Measurements from ENCODE around the gene MIS18BP1. TPM values are rescaled to one million over a fixed set of nuclear protein-coding genes. Genes with fewer than 3 reads are reported as not detected.

Gene MIS18BP1
- total and polyA plus RNA-seq, 3 experiments from 2014 or later = 25.2 to 28.7 (median 28.2) TPM

GRCh38 chr14:45253754-45254310, 830 bp upstream of the MIS18BP1 start:
- H3K36me3 ChIP-seq (ENCODE audit: insufficient read depth, low read length) = no peaks in the 10 kb centered on the region
- no peaks in the 10 kb centered on the region for H3K27me3 ChIP-seq (ENCODE audit: insufficient read depth, low read length, poor library complexity, severe bottlenecking)
- POLR2A ChIA-PET = interaction anchor here (1.7 kb wide), 1 partner anchor 292 kb away, joined by 6 read pairs; the partner anchor contains the start of genes KLHL28 and TOGARAM1
- H3K4me3 ChIP-seq (ENCODE audit: low read length) = peak overlapping the region; percentile 61
- Mint-ChIP-seq H3K36me3 (peaks cover 0 to 10% (median 8%) of the 10 kb centered on the region in 3 donors), H3K27me3 (no peaks in the 10 kb centered on the region), H3K9me3 (peaks cover 12 to 26% (median 17%) of the 10 kb centered on the region in 5 donors), H3K27ac (peak overlapping the region; percentile 90 to 99 (median 96)), H3K4me3 (peak overlapping the region; percentile 91 to 98 (median 95)), H3K4me1 (peaks cover 23 to 28% (median 27%) of the 10 kb centered on the region in 3 donors)
- no peak for DNase-seq
- H3K4me1 ChIP-seq (ENCODE audit: insufficient read depth, low read length) = peaks cover 28% of the 10 kb centered on the region
- CTCF ChIA-PET = interaction anchor here (0.6 to 2.8 kb wide), 19 partner anchors 8 to 357 kb away, joined by 3 to 13 read pairs (median 4); partner anchors contain the start of genes FANCM, FKBP3, KLHL28 and TOGARAM1
- H3K27ac ChIP-seq (ENCODE audit: low read depth, low read length) = peak overlapping the region; percentile 81
- H3K9me3 ChIP-seq (ENCODE audit: low read length) = peaks cover 14% of the 10 kb centered on the region

- POLR2A ChIA-PET = interaction anchor here (0.7 to 1.7 kb wide), 3 partner anchors 116 to 291 kb away, joined by 3 to 9 read pairs (median 6); partner anchors contain the start of genes KLHL28 and TOGARAM1
These were observed 484 bp downstream of the MIS18BP1 start for GRCh38 chr14:45252366-45253069.

DNA sequence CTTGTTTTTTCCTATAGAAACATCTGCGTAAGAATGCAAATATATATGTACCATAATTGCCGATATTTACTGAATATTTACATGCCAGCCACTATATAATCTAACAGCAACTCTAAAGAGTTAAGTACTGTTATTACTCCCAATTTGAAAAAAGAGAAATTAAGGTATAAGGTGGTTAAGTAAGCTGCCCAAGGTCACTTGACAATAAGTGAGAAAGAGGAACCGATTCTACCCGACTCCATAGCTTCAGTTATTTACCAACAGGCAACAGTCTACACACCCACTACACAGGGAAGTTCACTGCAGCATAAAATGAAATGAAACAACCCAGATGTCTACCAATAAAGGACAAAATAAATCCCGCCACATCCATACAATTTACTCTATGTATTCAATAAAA, 1.1 kb downstream of the MIS18BP1 start:
- H3K27me3 Mint-ChIP-seq = no peaks in the 10 kb centered on the region
- peaks cover 0 to 7% (median 2%) of the 10 kb centered on the region in 5 donors for H3K9me3 Mint-ChIP-seq
- Histone ChIP-seq H3K27ac (ENCODE audit: low read depth, low read length) (peak overlapping the region; percentile 81), H3K9me3 (ENCODE audit: low read length) (no peaks in the 10 kb centered on the region), H3K4me3 (ENCODE audit: low read length) (peak overlapping the region; percentile 61), H3K27me3 (ENCODE audit: insufficient read depth, low read length, poor library complexity, severe bottlenecking) (no peaks in the 10 kb centered on the region), H3K4me1 (ENCODE audit: insufficient read depth, low read length) (peaks cover 33% of the 10 kb centered on the region), H3K36me3 (ENCODE audit: insufficient read depth, low read length) (no peaks in the 10 kb centered on the region)
- peak overlapping the region; percentile 18 to 99 (median 96) for H3K27ac Mint-ChIP-seq
- CTCF ChIA-PET = interaction anchor here (0.9 to 2.8 kb wide), 4 partner anchors 10 to 288 kb away, joined by 3 to 13 read pairs (median 6); no protein-coding TSS in a partner anchor
- peak overlapping the region; percentile 78 to 98 (median 95) for H3K4me3 Mint-ChIP-seq
- H3K36me3 Mint-ChIP-seq = peaks cover 0 to 8% (median 0%) of the 10 kb centered on the region in 3 donors
- POLR2A ChIA-PET = interaction anchor here (0.7 to 0.8 kb wide), 2 partner anchors 115 to 288 kb away, joined by 3 to 9 read pairs; no protein-coding TSS in a partner anchor
- peaks cover 23 to 28% (median 27%) of the 10 kb centered on the region in 3 donors for H3K4me1 Mint-ChIP-seq
- no peak for DNase-seq

More at GRCh38 chr14:45252366-45253069, 484 bp downstream of the MIS18BP1 start:
- H3K4me3 Mint-ChIP-seq = peak overlapping the region; percentile 91 to 98 (median 95)
- H3K27me3 ChIP-seq (ENCODE audit: insufficient read depth, low read length, poor library complexity, severe bottlenecking) = no peaks in the 10 kb centered on the region
- H3K27ac ChIP-seq (ENCODE audit: low read depth, low read length) = peak overlapping the region; percentile 81
- peaks cover 0 to 8% (median 0%) of the 10 kb centered on the region in 3 donors for H3K36me3 Mint-ChIP-seq
- H3K9me3 Mint-ChIP-seq = peaks cover 2 to 13% (median 5%) of the 10 kb centered on the region in 5 donors
- peak overlapping the region; percentile 90 to 99 (median 96) for H3K27ac Mint-ChIP-seq
- CTCF ChIA-PET = interaction anchor here (0.9 to 2.8 kb wide), 11 partner anchors 11 to 356 kb away, joined by 3 to 13 read pairs (median 4); partner anchors contain the start of genes FKBP3 and KLHL28
- H3K4me1 Mint-ChIP-seq = peaks cover 23 to 28% (median 27%) of the 10 kb centered on the region in 3 donors
- H3K4me1 ChIP-seq (ENCODE audit: insufficient read depth, low read length) = peaks cover 28% of the 10 kb centered on the region
- peaks cover under 1% of the 10 kb centered on the region for H3K9me3 ChIP-seq (ENCODE audit: low read length)
- DNase-seq = peak in 1 of 5 donors; percentile 10
- H3K27me3 Mint-ChIP-seq = no peaks in the 10 kb centered on the region
- H3K36me3 ChIP-seq (ENCODE audit: insufficient read depth, low read length) = no peaks in the 10 kb centered on the region
- H3K4me3 ChIP-seq (ENCODE audit: low read length) = peak overlapping the region; percentile 61

DNA sequence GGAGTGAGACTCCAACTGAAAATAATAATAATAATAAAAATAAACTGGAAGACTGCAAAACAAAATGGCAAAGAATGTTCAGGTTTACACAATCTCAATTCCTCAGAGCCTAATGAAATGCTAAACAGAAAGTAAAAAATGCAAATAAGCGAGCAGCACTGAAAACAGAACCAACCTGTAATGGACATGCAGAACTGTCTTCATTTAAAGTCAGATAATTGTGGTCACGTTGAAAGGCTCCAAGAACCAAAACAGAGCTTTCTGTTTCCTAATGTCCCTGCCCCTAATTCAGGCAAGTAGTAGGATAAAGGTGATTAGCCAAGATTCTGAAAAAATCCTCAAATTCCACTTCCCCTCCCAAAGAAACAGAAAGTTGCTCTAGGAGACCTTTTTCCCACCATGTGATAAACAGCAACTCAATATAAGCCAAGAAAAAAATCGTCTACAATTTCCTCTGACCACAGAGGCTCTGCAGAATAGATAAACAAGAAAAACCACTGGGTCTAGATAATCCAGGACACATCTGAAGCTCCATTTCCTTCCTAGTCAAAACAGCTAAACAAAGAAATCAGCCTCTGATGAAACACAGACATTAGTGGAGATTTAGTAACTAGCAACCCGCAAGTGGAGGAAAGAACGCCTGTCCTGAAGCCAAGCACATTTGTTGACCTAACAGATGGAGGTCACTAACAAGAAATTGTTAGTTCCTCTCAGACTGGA, 3.0 kb downstream of the MIS18BP1 start:
- DNase-seq = no peak
- Mint-ChIP-seq H3K4me3 (peak overlapping the region; percentile 51 to 95 (median 78)), H3K4me1 (peaks cover 23 to 28% (median 27%) of the 10 kb centered on the region in 3 donors), H3K36me3 (peaks cover 0 to 8% (median 0%) of the 10 kb centered on the region in 3 donors), H3K9me3 (no peaks in the 10 kb centered on the region), H3K27me3 (no peaks in the 10 kb centered on the region), H3K27ac (peak overlapping the region; percentile 10 to 87 (median 54))
- ChIA-PET CTCF (interaction anchor here (1.0 to 1.2 kb wide), 2 partner anchors 9 to 21 kb away, joined by 3 read pairs; no protein-coding TSS in a partner anchor), POLR2A (no interaction called here)
- H3K4me1 ChIP-seq (ENCODE audit: insufficient read depth, low read length) = peaks cover 42% of the 10 kb centered on the region
- no peaks in the 10 kb centered on the region for H3K9me3 ChIP-seq (ENCODE audit: low read length)
- H3K27ac ChIP-seq (ENCODE audit: low read depth, low read length) = no peak overlapping the region
- H3K4me3 ChIP-seq (ENCODE audit: low read length) = no peak overlapping the region
- no peaks in the 10 kb centered on the region for H3K27me3 ChIP-seq (ENCODE audit: insufficient read depth, low read length, poor library complexity, severe bottlenecking)
- no peaks in the 10 kb centered on the region for H3K36me3 ChIP-seq (ENCODE audit: insufficient read depth, low read length)

- Histone ChIP-seq H3K27me3 (ENCODE audit: insufficient read depth, low read length, poor library complexity, severe bottlenecking) (no peaks in the 10 kb centered on the region), H3K4me1 (ENCODE audit: insufficient read depth, low read length) (peaks cover 36% of the 10 kb centered on the region), H3K36me3 (ENCODE audit: insufficient read depth, low read length) (no peaks in the 10 kb centered on the region), H3K27ac (ENCODE audit: low read depth, low read length) (no peak overlapping the region), H3K9me3 (ENCODE audit: low read length) (no peaks in the 10 kb centered on the region), H3K4me3 (ENCODE audit: low read length) (no peak overlapping the region)
- ChIA-PET POLR2A (no interaction called here), CTCF (no interaction called here)
- Mint-ChIP-seq H3K36me3 (peaks cover 0 to under 1% (median 0%) of the 10 kb centered on the region in 3 donors), H3K9me3 (no peaks in the 10 kb centered on the region), H3K4me3 (no peak overlapping the region), H3K4me1 (peaks cover 19 to 27% (median 25%) of the 10 kb centered on the region in 3 donors), H3K27me3 (no peaks in the 10 kb centered on the region), H3K27ac (no peak overlapping the region)
- no peak for DNase-seq
These were observed 5.6 kb downstream of the MIS18BP1 start for GRCh38 chr14:45247427-45247826.

DNA sequence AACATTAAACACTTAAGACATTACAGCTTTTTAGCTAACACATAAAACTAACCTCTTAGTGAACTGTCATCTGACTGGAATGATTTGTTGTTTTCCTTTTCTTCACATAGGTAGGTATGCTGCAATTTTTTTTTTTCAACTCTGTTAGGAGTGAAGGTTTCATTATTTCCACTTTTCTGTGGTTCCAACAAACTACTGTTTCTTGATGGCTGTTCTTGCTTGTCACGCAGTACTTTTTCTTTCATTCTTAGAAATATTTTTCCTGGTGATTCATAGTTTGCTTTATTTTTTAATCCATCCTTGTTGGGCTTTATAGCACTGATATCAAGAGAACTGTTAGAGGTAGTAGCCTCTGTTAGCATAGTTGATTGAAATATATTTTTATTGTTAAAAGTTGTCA, 6.3 kb downstream of the MIS18BP1 start:
- Histone ChIP-seq H3K36me3 (ENCODE audit: insufficient read depth, low read length) (no peaks in the 10 kb centered on the region), H3K9me3 (ENCODE audit: low read length) (no peaks in the 10 kb centered on the region), H3K4me1 (ENCODE audit: insufficient read depth, low read length) (peaks cover 32% of the 10 kb centered on the region), H3K27me3 (ENCODE audit: insufficient read depth, low read length, poor library complexity, severe bottlenecking) (no peaks in the 10 kb centered on the region), H3K4me3 (ENCODE audit: low read length) (no peak overlapping the region), H3K27ac (ENCODE audit: low read depth, low read length) (no peak overlapping the region)
- ChIA-PET POLR2A (no interaction called here), CTCF (interaction anchor here (1.8 kb wide), 1 partner anchor 22 kb away, joined by 6 read pairs; no protein-coding TSS in a partner anchor)
- no peak for DNase-seq
- H3K36me3 Mint-ChIP-seq = peaks cover 0 to 8% (median 1%) of the 10 kb centered on the region in 3 donors
- H3K9me3 Mint-ChIP-seq = no peaks in the 10 kb centered on the region
- no peak overlapping the region for H3K27ac Mint-ChIP-seq
- peaks cover 16 to 25% (median 21%) of the 10 kb centered on the region in 3 donors for H3K4me1 Mint-ChIP-seq
- no peak overlapping the region for H3K4me3 Mint-ChIP-seq
- no peaks in the 10 kb centered on the region for H3K27me3 Mint-ChIP-seq

DNA sequence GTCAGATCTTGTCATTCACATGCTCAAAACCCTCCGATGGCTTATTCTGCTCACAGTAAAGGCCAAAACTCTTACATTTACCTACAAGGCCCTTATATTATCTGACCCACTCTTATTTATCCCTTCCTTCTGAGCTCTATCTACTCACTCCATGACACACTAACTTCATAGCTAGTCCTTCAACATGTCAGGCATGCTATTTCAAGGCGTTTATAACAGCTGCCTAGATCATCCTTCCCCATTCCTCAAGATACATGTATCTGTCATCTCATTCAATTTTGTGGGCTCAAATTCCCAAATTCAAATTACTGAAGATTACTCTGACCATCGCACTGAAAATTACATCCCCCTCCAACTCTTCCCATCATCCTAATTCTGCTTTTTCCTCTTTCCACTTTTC, 6.9 kb downstream of the MIS18BP1 start:
- Histone ChIP-seq H3K27ac (ENCODE audit: low read depth, low read length) (no peak overlapping the region), H3K4me1 (ENCODE audit: insufficient read depth, low read length) (peaks cover 27% of the 10 kb centered on the region), H3K27me3 (ENCODE audit: insufficient read depth, low read length, poor library complexity, severe bottlenecking) (no peaks in the 10 kb centered on the region), H3K9me3 (ENCODE audit: low read length) (no peaks in the 10 kb centered on the region), H3K36me3 (ENCODE audit: insufficient read depth, low read length) (no peaks in the 10 kb centered on the region), H3K4me3 (ENCODE audit: low read length) (no peak overlapping the region)
- H3K9me3 Mint-ChIP-seq = no peaks in the 10 kb centered on the region
- peaks cover 0 to 10% (median 3%) of the 10 kb centered on the region in 3 donors for H3K36me3 Mint-ChIP-seq
- H3K4me1 Mint-ChIP-seq = peaks cover 11 to 23% (median 15%) of the 10 kb centered on the region in 3 donors
- no peak overlapping the region for H3K27ac Mint-ChIP-seq
- CTCF ChIA-PET = interaction anchor here (1.8 kb wide), 1 partner anchor 22 kb away, joined by 6 read pairs; no protein-coding TSS in a partner anchor
- no peak overlapping the region for H3K4me3 Mint-ChIP-seq
- no peak for DNase-seq
- POLR2A ChIA-PET = no interaction called here
- H3K27me3 Mint-ChIP-seq = no peaks in the 10 kb centered on the region

Data from CD8-positive, alpha-beta memory T cell (primary cell).